IMR-90 (cell line): ENCODE results near the gene HEATR1. TPM values are rescaled to one million over a fixed set of nuclear protein-coding genes. Genes with fewer than 3 reads are reported as not detected.

Source experiments
- ATAC-seq: fragments of 200-7000 bp; cut with Tn5 transposase; 2 replicates; pipeline ENCODE4 v1.9.1; 2020; ENCODE audit warnings: low read depth, mild to moderate bottlenecking, moderate library complexity
- BruUV-seq: library from RNA; stranded (reverse); fragments of 400-500 nt; replicated peaks from 2 replicates; lab custom pipeline; 2021; lab: Mats Ljungman, UMichigan
- CTCF ChIA-PET: fragments of 300-600 bp; formaldehyde crosslinking; extraction: SDS; loops from one replicate; lab custom pipeline; 2021; ENCODE audit warnings: antibody characterized with exemption; lab: Yijun Ruan, JAX
- POLR2A ChIA-PET: fragments of 300-600 bp; sonication (Branson Sonifier 250); formaldehyde crosslinking; loops from one replicate; lab custom pipeline; 2022; ENCODE audit warnings: antibody characterized with exemption; ENCODE audit not compliant: unreplicated experiment; lab: Charles Lee
- DNase-seq: peaks from one replicate; pipeline ENCODE4 v3.0.0; 2013
- H2AFZ ChIP-seq: replicated peaks from 2 replicates; pipeline ENCODE3; 2013; ENCODE audit warnings: low read length, mild to moderate bottlenecking; ENCODE audit not compliant: poor library complexity
- H2AK5ac ChIP-seq: 2 replicates; pipeline ENCODE4 v1.6.1; 2013; ENCODE audit warnings: low read depth, low read length, inconsistent platforms
- H2AK9ac ChIP-seq: replicated peaks from 2 replicates; pipeline ENCODE3; 2013; ENCODE audit warnings: mild to moderate bottlenecking, low read depth, low read length, moderate library complexity; ENCODE audit not compliant: poor library complexity
- H2BK120ac ChIP-seq: 2 replicates; pipeline ENCODE4 v1.6.1; 2013; ENCODE audit warnings: low read depth, low read length, inconsistent platforms
- H2BK15ac ChIP-seq: 3 replicates; pipeline ENCODE4 v1.6.1; 2013; ENCODE audit warnings: low read depth, low read length, inconsistent platforms
- H2BK20ac ChIP-seq: 2 replicates; pipeline ENCODE4 v1.6.1; 2013; ENCODE audit warnings: low read depth, mild to moderate bottlenecking, inconsistent platforms, low read length, moderate library complexity
- H2BK5ac ChIP-seq: 2 replicates; pipeline ENCODE4 v1.6.1; 2013; ENCODE audit warnings: mild to moderate bottlenecking, low read depth, low read length, inconsistent platforms; ENCODE audit not compliant: poor library complexity, severe bottlenecking
- H3K14ac ChIP-seq: replicated peaks from 2 replicates; pipeline ENCODE4 v1.6.1; 2013; ENCODE audit warnings: low read depth, low read length, inconsistent platforms
- H3K18ac ChIP-seq: 2 replicates; pipeline ENCODE4 v1.6.1; 2013; ENCODE audit warnings: low read depth, low read length, control low read depth
- H3K23ac ChIP-seq: 2 replicates; pipeline ENCODE4 v1.6.1; 2013; ENCODE audit warnings: low read depth, low read length, inconsistent platforms
- H3K27ac ChIP-seq: 2 replicates; pipeline ENCODE4 v1.5.1; 2013; ENCODE audit warnings: mild to moderate bottlenecking, control low read depth, low read length; ENCODE audit not compliant: insufficient read depth
- H3K27me3 ChIP-seq: 2 replicates; pipeline ENCODE4 v1.6.1; 2013; ENCODE audit warnings: low read length; ENCODE audit not compliant: control insufficient read depth, insufficient read depth
- H3K36me3 ChIP-seq: 2 replicates; pipeline ENCODE4 v1.6.1; 2013; ENCODE audit warnings: low read length, mixed read lengths; ENCODE audit not compliant: control insufficient read depth, insufficient read depth
- H3K4ac ChIP-seq: 2 replicates; pipeline ENCODE4 v1.6.1; 2013; ENCODE audit warnings: low read depth, low read length, inconsistent platforms
- H3K4me1 ChIP-seq: 2 replicates; pipeline ENCODE4 v1.6.1; 2013; ENCODE audit warnings: low read length, mixed read lengths; ENCODE audit not compliant: control insufficient read depth, insufficient read depth
- H3K4me2 ChIP-seq: 2 replicates; pipeline ENCODE4 v1.6.1; 2013; ENCODE audit warnings: low read depth, mild to moderate bottlenecking, control low read depth, low read length, moderate library complexity
- H3K4me3 ChIP-seq: 2 replicates; pipeline ENCODE4 v1.5.1; 2013; ENCODE audit warnings: low read depth, mild to moderate bottlenecking, control low read depth, low read length, moderate library complexity; ENCODE audit not compliant: insufficient read depth
- H3K56ac ChIP-seq: 2 replicates; pipeline ENCODE4 v1.6.1; 2013; ENCODE audit warnings: low read length, inconsistent platforms; ENCODE audit not compliant: insufficient read depth; ENCODE audit errors: extremely low read depth
- H3K79me1 ChIP-seq, 2 experiments: 2 replicates each; pipeline ENCODE4 v1.6.1; 2013; ENCODE audit warnings: low read length in 2 of 2, inconsistent platforms in 1 of 2, low read depth in 1 of 2
- H3K9ac ChIP-seq: 2 replicates; pipeline ENCODE4 v1.6.1; 2013; ENCODE audit warnings: low read depth, low read length, control low read depth
- H3K9me1 ChIP-seq: 2 replicates; pipeline ENCODE4 v1.6.1; 2013; ENCODE audit warnings: low read length, inconsistent platforms; ENCODE audit not compliant: insufficient read depth
- H3K9me3 ChIP-seq: 2 replicates; pipeline ENCODE4 v1.6.1; 2013; ENCODE audit warnings: low read length; ENCODE audit not compliant: control insufficient read depth, insufficient read depth
- H4K20me1 ChIP-seq: 2 replicates; pipeline ENCODE4 v1.6.1; 2013; ENCODE audit warnings: low read length, inconsistent platforms; ENCODE audit not compliant: insufficient read depth
- H4K5ac ChIP-seq: 2 replicates; pipeline ENCODE4 v1.6.1; 2013; ENCODE audit warnings: mild to moderate bottlenecking, low read depth, low read length, control low read depth
- H4K8ac ChIP-seq, 2 experiments: 2 replicates each; pipeline ENCODE4 v1.6.1; 2013; ENCODE audit warnings: low read depth in 2 of 2, low read length in 2 of 2, control low read depth in 1 of 2, inconsistent platforms in 1 of 2
- H4K91ac ChIP-seq: 2 replicates; pipeline ENCODE4 v1.6.1; 2013; ENCODE audit warnings: low read depth, low read length, inconsistent platforms; ENCODE audit not compliant: insufficient read depth
- BHLHE40 ChIP-seq: fragments of 150-350 bp; IDR thresholded peaks from 2 replicates; pipeline ENCODE4 v1.6.1; 2016; ENCODE audit warnings: mild to moderate bottlenecking, low read depth, low read length
- WGBS, 2 experiments: methylation state at CpG; one replicate each; pipeline versions ENCODE4 v1.1.5 to v1.1.7; 2013; ENCODE audit warnings: missing lambda C conversion rate in 2 of 2; ENCODE audit not compliant: insufficient read length in 1 of 2; ENCODE audit errors: extremely low coverage in 2 of 2; 5-methylcytosine and 5-hydroxymethylcytosine counted together
- dilution Hi-C: fragments of 300-500 bp; cut with HindIII; formaldehyde crosslinking; loops from one replicate; pipeline ENCODE4 v1.14.3; 2018; ENCODE audit warnings: low sequenced_read_pairs; ENCODE audit not compliant: unreplicated experiment
- in situ Hi-C: fragments of 300-500 bp; cut with MboI; formaldehyde crosslinking; loops from 3 replicates; pipeline ENCODE4 v1.14.3; 2019; ENCODE audit warnings: low sequenced_read_pairs, inconsistent platforms, mixed read lengths
- intact Hi-C: fragments of 100-400 bp; cut with micrococcal nuclease; formaldehyde crosslinking; loops from 2 replicates; pipeline ENCODE4 v1.10.0; 2022
- polyA plus RNA-seq, 3 experiments: library from polyadenylated mRNA; depleted of rRNA; stranded (reverse); fragments of >200 nt; gene quantifications; 2 replicates each; pipeline ENCODE4 v1.2.3, GENCODE V29; 2012; ENCODE audit warnings: low replicate concordance in 1 of 3
- total RNA-seq: library from RNA; depleted of rRNA; stranded (reverse); fragments of >200 nt; gene quantifications from 2 replicates; pipeline ENCODE4 v1.2.3, GENCODE V29; 2012

HEATR1 gene
- total and polyA plus RNA-seq, 2 of the 4 experiments (the other 2 are of a cell fraction) = 8.5 to 53.8 TPM

DNA sequence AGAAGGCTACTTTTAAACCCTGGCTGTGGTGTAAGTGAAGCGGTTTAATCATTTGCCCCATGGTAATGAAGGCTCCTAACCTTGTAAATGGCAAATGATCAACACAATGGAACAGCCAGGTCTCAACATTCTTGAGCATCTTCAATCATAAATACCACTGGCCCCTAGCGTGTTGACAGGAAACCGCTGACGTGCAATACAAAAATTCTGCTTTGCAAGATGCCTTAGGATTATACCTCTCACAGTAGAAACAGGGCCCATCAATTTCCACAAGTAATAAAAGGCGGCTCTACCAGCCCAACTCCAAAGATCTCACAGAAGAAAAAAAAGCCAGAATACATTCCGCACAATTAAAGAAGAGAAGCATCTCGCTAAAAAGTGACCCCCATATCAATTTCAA, 47.7 kb downstream of the HEATR1 start:
- Histone ChIP-seq H4K8ac (no peak overlapping the region), H2BK5ac (no peak overlapping the region), H2BK20ac (no peak overlapping the region), H4K5ac (no peak overlapping the region), H2BK15ac (no peak overlapping the region), H3K4me3 (no peak overlapping the region), H3K56ac (no peak overlapping the region), H2BK120ac (no peak overlapping the region), H3K18ac (no peak overlapping the region), H4K91ac (no peak overlapping the region), H3K27me3 (no peaks in the 10 kb centered on the region), H3K27ac (no peak overlapping the region), H3K4me1 (peaks cover 2% of the 10 kb centered on the region), H3K79me1 (peaks cover 0 to 3% of the 10 kb centered on the region in 2 experiments; a peak in 1 of 4 replicates), H2AK9ac (no peak overlapping the region), H3K36me3 (peaks cover 51% of the 10 kb centered on the region), H3K9me1 (no peaks in the 10 kb centered on the region), H2AFZ (no peak overlapping the region), H3K23ac (no peak overlapping the region), H4K20me1 (no peaks in the 10 kb centered on the region), H3K4me2 (no peak overlapping the region), H3K9me3 (no peaks in the 10 kb centered on the region), H2AK5ac (no peak overlapping the region), H3K9ac (no peak overlapping the region), H3K14ac (no peak overlapping the region), H3K4ac (no peak overlapping the region)
- in situ Hi-C loops = no loop called here
- no peak for DNase-seq
- intact Hi-C loops = no loop called here
- dilution Hi-C loops = no loop called here
- ChIA-PET CTCF (no interaction called here), POLR2A (no interaction called here)
- no peak for ATAC-seq
- no CpG with 5 or more reads among the region's 7 CpGs for WGBS, 2 experiments
- no TSS peak for BruUV-seq
- no peak for TF ChIP-seq BHLHE40
